Dedifferentiated amniotic fluid mesenchymal stem cell (primary cell): ENCODE data around the gene EXTL1.

Experiments
- DNase-seq: peaks from one replicate; pipeline ENCODE4 v3.0.0-alpha.2; 2016; ENCODE audit errors: extremely low spot score

The EXTL1 gene

GRCh38 chr1:26041978-26042377, 20.4 kb downstream of the EXTL1 start:
- no peak for DNase-seq

GRCh38 chr1:26043765-26044164, 22.2 kb downstream of the EXTL1 start:
- no peak for DNase-seq

- DNase-seq: no peak
Observed at GRCh38 chr1:26044414-26044813, 22.8 kb downstream of the EXTL1 start.

- no peak for DNase-seq
Observed at GRCh38 chr1:26044971-26045721, 23.6 kb downstream of the EXTL1 start.

GRCh38 chr1:26045722-26046245, 24.2 kb downstream of the EXTL1 start, which contains the start of gene SLC30A2:
Gene SLC30A2 (minus strand): TSS chr1:26046118. CDS start chr1:26045896, 222 bp downstream.
- DNase-seq: no peak

- DNase-seq: no peak
Observed at GRCh38 chr1:26046246-26047095, 24.9 kb downstream of the EXTL1 start.

- DNase-seq: no peak
Observed at GRCh38 chr1:26047278-26047874, 25.8 kb downstream of the EXTL1 start.

GRCh38 chr1:26049531-26050247, 28.1 kb downstream of the EXTL1 start:
- DNase-seq: no peak

- no peak for DNase-seq
Observed at GRCh38 chr1:26050248-26050640, 28.7 kb downstream of the EXTL1 start.

- no peak for DNase-seq
Observed at GRCh38 chr1:26053718-26054560, 32.4 kb downstream of the EXTL1 start.

- no peak for DNase-seq
Observed at GRCh38 chr1:26055041-26055440, 33.5 kb downstream of the EXTL1 start.

GRCh38 chr1:26057189-26057588, 35.6 kb downstream of the EXTL1 start:
- DNase-seq: no peak

- no peak for DNase-seq
Observed at GRCh38 chr1:26058052-26058595, 36.5 kb downstream of the EXTL1 start.

- no peak for DNase-seq
Observed at GRCh38 chr1:26059906-26060305, 38.3 kb downstream of the EXTL1 start.

GRCh38 chr1:26060832-26061574, 39.4 kb downstream of the EXTL1 start:
- DNase-seq: no peak

GRCh38 chr1:26064553-26064952, 43.0 kb downstream of the EXTL1 start:
- DNase-seq: no peak

GRCh38 chr1:26066160-26066559, 44.6 kb downstream of the EXTL1 start:
- DNase-seq: no peak

GRCh38 chr1:26066857-26067256, 45.3 kb downstream of the EXTL1 start:
- no peak for DNase-seq

- DNase-seq: no peak
Observed at GRCh38 chr1:26067432-26067911, 45.9 kb downstream of the EXTL1 start, which contains the start of gene TRIM63. Gene TRIM63 (minus strand): TSS chr1:26067630. CDS start chr1:26067494, 136 bp downstream.
